Activated naive CD4-positive, alpha-beta T cell treated with anti-CD3 and anti-CD28 coated beads, Interleukin-2, amount 10 ng/mL, durations not matched to agents 7 days and 5 days (primary cell): Measurements from ENCODE around the gene XIRP1.

Experiments
- CTCF ChIA-PET: fragments of 350-600 bp; sonication (Branson Sonifier 250); formaldehyde crosslinking; loops from one replicate; lab custom pipeline; 2021; ENCODE audit warnings: antibody characterized with exemption; lab: Charles Lee
- DNase-seq: peaks from one replicate; pipeline ENCODE4 v3.0.0-alpha.2; 2020
- H3K27ac Mint-ChIP-seq: one replicate; pipeline ENCODE4 v1.8.0; 2021; ENCODE audit warnings: mild to moderate bottlenecking, moderate library complexity, mixed read lengths
- H3K27me3 Mint-ChIP-seq: one replicate; pipeline ENCODE4 v1.8.0; 2021; ENCODE audit warnings: mild to moderate bottlenecking, mixed read lengths
- H3K36me3 Mint-ChIP-seq: one replicate; pipeline ENCODE4 v1.8.0; 2021; ENCODE audit warnings: mixed read lengths
- H3K4me1 Mint-ChIP-seq: one replicate; pipeline ENCODE4 v1.8.0; 2021; ENCODE audit warnings: mixed read lengths
- H3K4me3 Mint-ChIP-seq: one replicate; pipeline ENCODE4 v1.8.0; 2021; ENCODE audit warnings: mild to moderate bottlenecking, moderate library complexity, mixed read lengths
- H3K9me3 Mint-ChIP-seq: one replicate; pipeline ENCODE4 v1.8.0; 2021; ENCODE audit warnings: mixed read lengths

Gene XIRP1

GRCh38 chr3:39219702-39220101 lies 27.3 kb upstream of the XIRP1 start:
- peaks cover 3% of the 10 kb centered on the region for H3K36me3 Mint-ChIP-seq
- H3K4me3 Mint-ChIP-seq: no peak overlapping the region
- H3K27ac Mint-ChIP-seq: no peak overlapping the region
- no peaks in the 10 kb centered on the region for H3K9me3 Mint-ChIP-seq
- H3K4me1 Mint-ChIP-seq: peaks cover 30% of the 10 kb centered on the region
- CTCF ChIA-PET: interaction anchor here (1.5 to 7.0 kb wide), 2 partner anchors 68 to 72 kb away, joined by 6 to 33 read pairs; no protein-coding TSS in a partner anchor
- no peak for DNase-seq
- peaks cover 55% of the 10 kb centered on the region for H3K27me3 Mint-ChIP-seq

GRCh38 chr3:39216176-39216790 lies 23.9 kb upstream of the XIRP1 start:
- CTCF ChIA-PET: interaction anchor here (1.1 to 7.0 kb wide), 2 partner anchors 9 to 71 kb away, joined by 3 to 33 read pairs; no protein-coding TSS in a partner anchor
- Mint-ChIP-seq H3K36me3 (peaks cover 3% of the 10 kb centered on the region), H3K27me3 (peaks cover 60% of the 10 kb centered on the region), H3K9me3 (no peaks in the 10 kb centered on the region), H3K27ac (no peak overlapping the region), H3K4me3 (no peak overlapping the region), H3K4me1 (peaks cover 23% of the 10 kb centered on the region)
- no peak for DNase-seq

- Mint-ChIP-seq H3K4me3 (no peak overlapping the region), H3K27me3 (peaks cover 39% of the 10 kb centered on the region), H3K36me3 (peaks cover under 1% of the 10 kb centered on the region), H3K27ac (no peak overlapping the region), H3K4me1 (peaks cover 23% of the 10 kb centered on the region), H3K9me3 (peaks cover 4% of the 10 kb centered on the region)
- CTCF ChIA-PET: interaction anchor here (7.0 kb wide), 1 partner anchor 74 kb away, joined by 33 read pairs; no protein-coding TSS in a partner anchor
- DNase-seq: no peak
These were observed 21.2 kb upstream of the XIRP1 start for GRCh38 chr3:39213613-39214012.

- no peak for DNase-seq
- H3K4me3 Mint-ChIP-seq: no peak overlapping the region
- no peak overlapping the region for H3K27ac Mint-ChIP-seq
- peaks cover 24% of the 10 kb centered on the region for H3K4me1 Mint-ChIP-seq
- peaks cover 4% of the 10 kb centered on the region for H3K9me3 Mint-ChIP-seq
- CTCF ChIA-PET: no interaction called here
- peaks cover 37% of the 10 kb centered on the region for H3K27me3 Mint-ChIP-seq
- no peaks in the 10 kb centered on the region for H3K36me3 Mint-ChIP-seq
These were observed 20.3 kb upstream of the XIRP1 start for GRCh38 chr3:39212665-39213064.

- Mint-ChIP-seq H3K27ac (no peak overlapping the region), H3K9me3 (peaks cover 4% of the 10 kb centered on the region), H3K27me3 (peaks cover 39% of the 10 kb centered on the region), H3K4me1 (peaks cover 22% of the 10 kb centered on the region), H3K36me3 (no peaks in the 10 kb centered on the region), H3K4me3 (no peak overlapping the region)
- CTCF ChIA-PET: interaction anchor here (1.8 kb wide), 1 partner anchor 77 kb away, joined by 6 read pairs; no protein-coding TSS in a partner anchor
- no peak for DNase-seq
These were observed 19.1 kb upstream of the XIRP1 start for GRCh38 chr3:39211332-39212130.

GRCh38 chr3:39210078-39210477 lies 17.7 kb upstream of the XIRP1 start:
- no peak overlapping the region for H3K4me3 Mint-ChIP-seq
- H3K27me3 Mint-ChIP-seq: peaks cover 38% of the 10 kb centered on the region
- H3K27ac Mint-ChIP-seq: no peak overlapping the region
- peaks cover 4% of the 10 kb centered on the region for H3K9me3 Mint-ChIP-seq
- H3K4me1 Mint-ChIP-seq: peaks cover 13% of the 10 kb centered on the region
- CTCF ChIA-PET: interaction anchor here (1.0 to 3.1 kb wide), 4 partner anchors 25 to 164 kb away, joined by 3 to 26 read pairs (median 4); no protein-coding TSS in a partner anchor
- H3K36me3 Mint-ChIP-seq: no peaks in the 10 kb centered on the region
- DNase-seq: no peak

- Mint-ChIP-seq H3K27ac (no peak overlapping the region), H3K27me3 (peaks cover 40% of the 10 kb centered on the region), H3K4me3 (no peak overlapping the region), H3K9me3 (peaks cover 4% of the 10 kb centered on the region), H3K4me1 (peaks cover 13% of the 10 kb centered on the region), H3K36me3 (no peaks in the 10 kb centered on the region)
- DNase-seq: no peak
- CTCF ChIA-PET: interaction anchor here (1.0 to 3.1 kb wide), 4 partner anchors 26 to 165 kb away, joined by 3 to 26 read pairs (median 4); no protein-coding TSS in a partner anchor
These were observed 17.1 kb upstream of the XIRP1 start for GRCh38 chr3:39209329-39209970.

GRCh38 chr3:39208463-39209055 lies 16.2 kb upstream of the XIRP1 start:
- peaks cover 13% of the 10 kb centered on the region for H3K4me1 Mint-ChIP-seq
- DNase-seq: peak; percentile 58
- H3K27ac Mint-ChIP-seq: no peak overlapping the region
- H3K4me3 Mint-ChIP-seq: no peak overlapping the region
- CTCF ChIA-PET: interaction anchor here (0.7 to 3.1 kb wide), 8 partner anchors 18 to 83 kb away, joined by 3 to 26 read pairs (median 8); no protein-coding TSS in a partner anchor
- peaks cover 39% of the 10 kb centered on the region for H3K27me3 Mint-ChIP-seq
- H3K36me3 Mint-ChIP-seq: no peaks in the 10 kb centered on the region
- peaks cover 4% of the 10 kb centered on the region for H3K9me3 Mint-ChIP-seq

GRCh38 chr3:39207361-39208186 lies 15.2 kb upstream of the XIRP1 start:
- Mint-ChIP-seq H3K36me3 (no peaks in the 10 kb centered on the region), H3K27ac (no peak overlapping the region), H3K4me1 (peaks cover 13% of the 10 kb centered on the region), H3K9me3 (peaks cover 4% of the 10 kb centered on the region), H3K4me3 (no peak overlapping the region), H3K27me3 (peaks cover 46% of the 10 kb centered on the region)
- CTCF ChIA-PET: interaction anchor here (0.7 to 3.1 kb wide), 9 partner anchors 9 to 84 kb away, joined by 3 to 26 read pairs (median 3); no protein-coding TSS in a partner anchor
- no peak for DNase-seq

GRCh38 chr3:39205919-39206516 lies 13.6 kb upstream of the XIRP1 start:
- Mint-ChIP-seq H3K36me3 (no peaks in the 10 kb centered on the region), H3K4me1 (peaks cover 13% of the 10 kb centered on the region), H3K9me3 (peaks cover 4% of the 10 kb centered on the region), H3K27ac (no peak overlapping the region), H3K4me3 (no peak overlapping the region), H3K27me3 (peaks cover 56% of the 10 kb centered on the region)
- CTCF ChIA-PET: interaction anchor here (0.9 to 5.0 kb wide), 2 partner anchors 16 to 82 kb away, joined by 5 to 28 read pairs; no protein-coding TSS in a partner anchor
- DNase-seq: no peak

- Mint-ChIP-seq H3K36me3 (no peaks in the 10 kb centered on the region), H3K27ac (no peak overlapping the region), H3K4me1 (peaks cover 10% of the 10 kb centered on the region), H3K9me3 (peaks cover 4% of the 10 kb centered on the region), H3K4me3 (no peak overlapping the region), H3K27me3 (peaks cover 56% of the 10 kb centered on the region)
- DNase-seq: no peak
- CTCF ChIA-PET: interaction anchor here (5.0 kb wide), 1 partner anchor 83 kb away, joined by 28 read pairs; no protein-coding TSS in a partner anchor
These were observed 12.7 kb upstream of the XIRP1 start for GRCh38 chr3:39205131-39205530.

GRCh38 chr3:39203860-39204259 lies 11.5 kb upstream of the XIRP1 start:
- Mint-ChIP-seq H3K27me3 (peaks cover 58% of the 10 kb centered on the region), H3K9me3 (no peaks in the 10 kb centered on the region), H3K27ac (no peak overlapping the region), H3K36me3 (no peaks in the 10 kb centered on the region), H3K4me1 (peaks cover 2% of the 10 kb centered on the region), H3K4me3 (no peak overlapping the region)
- CTCF ChIA-PET: interaction anchor here (5.0 kb wide), 1 partner anchor 85 kb away, joined by 28 read pairs; no protein-coding TSS in a partner anchor
- no peak for DNase-seq
